GM19468 (cell line): ENCODE data around the gene ADGRL1.

Experiments used
- ATAC-seq: cut with Tn5 transposase; IDR thresholded peaks from one replicate; pipeline ENCODE4 v1.9.1; 2021; ENCODE audit warnings: mild to moderate bottlenecking, moderate library complexity, moderate number of reproducible peaks; ENCODE audit not compliant: unreplicated experiment; ENCODE audit errors: extremely low read depth

The ADGRL1 gene

GRCh38 chr19:14164724-14165493, 41.1 kb downstream of the ADGRL1 start:
- no peak for ATAC-seq

GRCh38 chr19:14164082-14164481, 41.9 kb downstream of the ADGRL1 start:
- ATAC-seq, result no peak

- ATAC-seq, result no peak
Observed at GRCh38 chr19:14162871-14163297, 43.1 kb downstream of the ADGRL1 start.

- no peak for ATAC-seq
Observed at GRCh38 chr19:14161305-14161704, 44.7 kb downstream of the ADGRL1 start.

- no peak for ATAC-seq
Observed at GRCh38 chr19:14160017-14160703, 45.8 kb downstream of the ADGRL1 start.

- ATAC-seq, result no peak
Observed at GRCh38 chr19:14159059-14159458, 46.9 kb downstream of the ADGRL1 start.

- ATAC-seq, result no peak
Observed at GRCh38 chr19:14158276-14159023, 47.5 kb downstream of the ADGRL1 start.

GRCh38 chr19:14156971-14157717, 48.8 kb downstream of the ADGRL1 start:
- no peak for ATAC-seq

- no peak for ATAC-seq
Observed at GRCh38 chr19:14156122-14156521, 49.8 kb downstream of the ADGRL1 start.

- ATAC-seq, result no peak
Observed at GRCh38 chr19:14155371-14155770, 50.6 kb downstream of the ADGRL1 start.

- ATAC-seq, result no peak
Observed at GRCh38 chr19:14152713-14153112, 53.3 kb downstream of the ADGRL1 start.

GRCh38 chr19:14150770-14151661, 55.0 kb downstream of the ADGRL1 start:
- ATAC-seq, result no peak

- no peak for ATAC-seq
Observed at GRCh38 chr19:14150041-14150769, 55.8 kb downstream of the ADGRL1 start.

- ATAC-seq, result no peak
Observed at GRCh38 chr19:14149509-14149994, 56.4 kb downstream of the ADGRL1 start.

GRCh38 chr19:14148751-14149410, 57.1 kb downstream of the ADGRL1 start:
- ATAC-seq, result no peak

GRCh38 chr19:14147797-14148605, 58.0 kb downstream of the ADGRL1 start:
- ATAC-seq, result no peak

GRCh38 chr19:14146789-14147216, 59.2 kb downstream of the ADGRL1 start:
- no peak for ATAC-seq
